Measurements from ENCODE around the gene EMC9.

EMC9 gene

DNA sequence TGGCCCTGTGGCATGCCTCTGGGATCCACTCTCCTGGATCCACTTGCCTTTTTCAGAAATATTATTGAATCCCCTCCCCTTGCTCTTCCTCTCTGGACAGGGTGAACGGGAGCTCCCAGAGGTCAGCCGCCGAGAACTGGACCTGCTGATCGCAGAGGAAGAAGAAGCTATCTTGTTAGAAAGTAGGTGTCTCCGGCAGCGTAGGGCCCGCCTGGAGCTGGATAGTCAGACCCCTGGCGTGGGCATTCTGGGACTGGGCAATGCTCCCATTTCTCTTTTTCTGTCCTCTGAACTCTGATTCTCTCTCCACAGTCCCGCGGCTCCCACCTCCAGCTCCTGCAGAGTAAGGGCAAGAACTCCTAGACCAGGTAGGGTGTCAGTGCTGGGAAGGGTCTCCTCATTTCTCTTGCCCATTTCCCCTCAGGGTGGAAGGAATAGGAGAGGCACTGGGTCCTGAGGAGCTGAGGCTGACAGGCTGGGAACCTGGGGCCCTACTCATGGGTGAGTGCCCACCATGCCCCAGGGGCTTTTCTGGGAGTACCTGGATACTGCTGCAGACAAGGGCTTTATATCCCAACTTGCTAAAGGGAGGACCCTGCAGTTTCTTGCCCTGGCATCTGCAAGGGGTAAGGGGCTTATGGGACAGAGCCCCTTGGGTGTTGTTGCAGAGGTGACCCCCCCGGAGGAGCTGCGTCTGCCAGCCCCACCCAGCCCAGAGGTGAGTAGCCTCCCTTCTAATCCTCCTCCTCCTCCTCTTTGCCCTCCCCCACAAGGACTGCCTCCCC is 35.8 kb upstream of the EMC9 start:
- DNase-seq (ENCODE audit: low read depth in 2 of 3, low spot score in 2 of 3): no peak

DNA sequence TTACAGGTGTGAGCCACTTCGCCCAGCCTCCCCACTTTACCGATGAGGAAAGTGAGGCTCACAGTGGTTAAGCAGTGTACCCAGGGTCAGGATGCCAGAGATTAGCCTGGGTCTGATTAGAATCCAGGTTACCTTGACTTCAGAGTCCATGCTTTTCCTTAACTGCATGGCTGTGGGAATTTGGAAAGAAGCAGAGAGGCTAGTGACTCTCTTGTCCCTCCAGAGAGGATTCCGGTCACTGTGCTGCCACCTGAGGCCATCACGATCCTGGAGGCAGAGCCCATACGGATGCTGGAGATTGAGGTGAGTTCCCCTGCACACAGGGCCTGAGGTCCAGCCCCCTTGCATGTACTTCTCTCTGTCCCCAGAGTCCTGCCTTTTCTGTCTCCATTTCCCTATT is 35.2 kb upstream of the EMC9 start:
- no peak for DNase-seq (ENCODE audit: low read depth in 2 of 3, low spot score in 2 of 3)

DNA sequence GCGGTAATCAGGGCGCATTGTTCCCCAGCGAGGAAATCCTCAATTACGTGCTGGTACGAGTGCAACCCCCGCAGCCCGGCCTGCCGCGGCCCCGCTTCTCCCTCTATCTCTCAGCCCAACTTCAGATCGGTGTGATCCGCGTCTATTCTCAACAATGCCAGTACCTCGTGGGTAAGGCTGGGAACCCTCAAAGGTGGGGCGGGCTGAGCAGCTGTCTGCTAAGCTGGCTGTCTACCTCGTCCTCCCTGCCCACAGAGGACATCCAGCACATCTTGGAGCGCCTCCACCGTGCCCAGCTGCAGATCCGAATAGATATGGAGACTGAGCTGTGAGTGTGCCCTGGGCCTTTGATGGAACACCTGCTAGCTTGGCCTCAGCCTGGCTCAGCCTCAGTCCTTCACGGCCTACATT is 31.5 kb upstream of the EMC9 start:
- no peak for DNase-seq (ENCODE audit: low read depth in 2 of 3, low spot score in 2 of 3)

DNA sequence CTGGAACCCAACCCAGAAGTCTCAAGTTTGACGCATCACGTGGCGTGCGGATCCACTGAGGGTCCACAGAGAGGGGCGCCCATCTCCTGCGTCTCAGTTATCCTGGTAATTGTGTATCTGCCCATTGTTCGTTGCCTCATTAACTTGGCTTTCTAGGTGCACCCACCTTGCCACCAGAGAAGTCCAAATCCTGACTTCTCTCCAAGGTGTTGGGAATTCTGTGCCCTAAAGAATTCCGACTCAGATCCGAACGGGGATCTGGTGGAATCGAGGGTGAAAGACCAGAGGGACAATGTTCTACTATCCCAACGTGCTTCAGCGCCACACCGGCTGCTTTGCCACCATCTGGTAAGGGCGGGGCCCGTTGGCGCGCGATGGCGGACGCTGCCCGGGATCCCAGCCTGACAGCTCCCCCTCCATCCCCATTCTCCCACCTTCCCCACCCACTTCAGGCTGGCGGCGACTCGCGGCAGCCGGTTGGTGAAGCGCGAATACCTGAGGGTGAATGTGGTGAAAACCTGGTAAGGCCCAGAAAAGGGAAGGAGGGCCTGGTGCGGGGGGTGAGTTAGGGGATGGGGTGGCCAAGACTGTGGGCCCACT is 31.0 kb upstream of the EMC9 start:
- DNase-seq (ENCODE audit: low read depth in 2 of 3, low spot score in 2 of 3): no peak

DNA sequence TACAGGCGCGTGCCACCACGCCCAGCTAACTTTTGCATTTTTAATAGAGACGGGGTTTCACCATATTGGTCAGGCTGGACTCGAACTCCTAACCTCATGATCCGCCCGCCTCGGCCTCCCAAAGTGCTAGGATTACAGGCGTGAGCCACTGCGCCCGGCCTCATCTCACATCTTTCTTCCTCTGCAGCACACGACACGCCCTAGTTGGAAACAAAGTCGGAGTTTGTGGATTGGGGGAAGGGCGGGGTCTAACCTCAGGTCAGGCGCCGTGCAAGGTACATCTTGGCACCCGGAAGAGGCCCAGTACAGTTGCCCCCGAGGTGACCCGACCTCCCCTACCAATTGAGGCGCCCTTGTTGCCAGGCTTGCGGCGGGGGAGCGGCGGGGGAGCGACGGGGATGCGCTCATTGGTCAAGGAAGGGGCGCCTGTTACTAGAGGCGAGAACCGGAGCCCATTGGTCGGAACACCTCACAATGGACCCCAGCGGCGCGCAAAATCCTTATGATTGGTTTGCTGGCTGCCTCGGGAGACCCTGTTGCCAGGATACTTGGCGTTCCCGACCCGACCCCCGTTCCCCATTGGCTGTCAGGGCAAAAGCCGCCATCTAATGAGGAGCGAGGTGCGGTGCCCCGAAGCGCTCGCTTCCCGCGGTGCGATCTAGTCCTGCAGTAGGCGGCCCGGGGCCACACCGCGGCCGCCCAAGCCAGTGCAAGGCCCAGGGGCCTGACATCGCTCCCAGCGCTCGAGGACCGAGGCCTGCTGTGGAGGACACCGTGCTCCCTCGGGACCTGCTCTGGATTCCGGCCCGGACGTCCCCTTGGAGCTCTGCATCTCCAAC is 30.2 kb upstream of the EMC9 start, which contains the start of gene REC8:
REC8 (plus strand) TSS at position 659 of the 839 bp plus-strand sequence. CDS start 473 bp downstream, outside the sequence.
- peak; percentile 41 to 70 (median 50) for DNase-seq (ENCODE audit: low read depth in 2 of 3, low spot score in 2 of 3)

DNA sequence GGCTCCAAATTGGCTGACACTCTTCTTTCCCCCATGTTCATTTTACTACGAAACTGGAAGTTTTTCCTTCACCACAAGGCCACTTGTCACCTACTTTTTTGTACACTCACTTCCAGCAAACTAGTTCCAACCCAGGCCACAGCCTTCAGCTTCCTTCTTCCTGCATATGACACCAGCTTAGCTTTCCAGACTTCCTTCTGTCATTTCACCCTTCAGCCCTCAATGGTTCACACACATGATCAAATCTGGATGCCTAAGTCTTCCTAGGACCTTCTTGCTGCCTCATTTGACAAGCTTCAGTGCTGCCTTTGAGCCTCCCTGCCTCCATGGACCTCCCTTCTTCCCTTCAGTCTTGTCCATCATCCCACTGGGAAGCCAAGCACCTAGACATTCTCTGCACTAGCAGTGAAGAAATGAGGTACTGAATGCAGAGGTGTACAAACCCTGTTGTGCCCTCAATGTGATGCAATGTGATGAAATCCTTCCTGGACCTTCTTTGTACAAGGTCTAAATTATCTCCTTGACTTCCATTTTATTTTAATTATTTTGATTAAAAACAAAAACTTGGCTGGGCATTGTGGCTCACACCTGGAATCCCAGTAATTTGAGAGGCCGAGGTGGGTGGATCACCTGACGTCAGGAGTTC is 26.2 kb upstream of the EMC9 start:
- no peak for DNase-seq (ENCODE audit: low read depth in 2 of 3, low spot score in 2 of 3)

DNA sequence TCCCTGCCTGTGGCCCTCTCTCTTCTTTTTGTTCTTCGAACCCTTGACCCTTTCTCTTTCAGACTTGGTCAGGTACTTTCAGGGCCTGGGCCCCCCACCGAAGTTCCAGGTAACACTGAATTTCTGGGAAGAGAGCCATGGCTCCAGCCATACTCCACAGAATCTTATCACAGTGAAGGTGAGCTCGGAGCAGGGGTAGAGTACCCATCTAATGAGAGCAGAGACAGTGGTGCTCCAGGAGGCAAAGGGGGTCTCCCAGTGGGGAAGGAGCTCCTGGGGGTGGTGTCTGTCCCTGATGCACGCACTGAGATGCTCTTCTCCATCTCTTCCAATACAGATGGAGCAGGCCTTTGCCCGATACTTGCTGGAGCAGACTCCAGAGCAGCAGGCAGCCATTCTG is 24.4 kb upstream of the EMC9 start:
- DNase-seq (ENCODE audit: low read depth in 2 of 3, low spot score in 2 of 3): no peak

DNA sequence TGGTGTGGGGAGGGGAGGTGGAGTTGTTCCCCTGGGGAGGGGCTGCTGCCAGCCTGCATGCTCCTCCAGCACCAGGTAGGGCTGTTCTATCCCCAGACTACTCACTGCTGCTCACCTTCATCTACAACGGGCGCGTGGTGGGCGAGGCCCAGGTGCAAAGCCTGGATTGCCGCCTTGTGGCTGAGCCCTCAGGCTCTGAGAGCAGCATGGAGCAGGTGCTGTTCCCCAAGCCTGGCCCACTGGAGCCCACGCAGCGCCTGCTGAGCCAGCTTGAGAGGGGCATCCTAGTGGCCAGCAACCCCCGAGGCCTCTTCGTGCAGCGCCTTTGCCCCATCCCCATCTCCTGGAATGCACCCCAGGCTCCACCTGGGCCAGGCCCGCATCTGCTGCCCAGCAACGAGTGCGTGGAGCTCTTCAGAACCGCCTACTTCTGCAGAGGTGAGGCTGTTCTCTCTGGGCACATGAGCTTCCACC is 23.2 kb upstream of the EMC9 start:
- no peak for DNase-seq (ENCODE audit: low read depth in 2 of 3, low spot score in 2 of 3)

DNA sequence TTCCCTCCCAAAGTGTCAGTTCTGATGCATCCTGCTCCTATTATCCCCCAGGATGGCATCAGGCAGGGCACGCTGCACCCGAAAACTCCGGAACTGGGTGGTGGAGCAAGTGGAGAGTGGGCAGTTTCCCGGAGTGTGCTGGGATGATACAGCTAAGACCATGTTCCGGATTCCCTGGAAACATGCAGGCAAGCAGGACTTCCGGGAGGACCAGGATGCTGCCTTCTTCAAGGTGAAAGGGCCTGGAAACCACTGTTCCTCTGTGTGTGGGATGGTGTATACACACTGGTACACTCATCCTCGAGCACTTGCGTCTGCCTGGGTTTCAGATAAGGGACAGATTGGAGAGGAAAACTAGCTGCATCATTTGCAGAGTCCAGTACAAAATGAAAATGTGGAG is 20.7 kb upstream of the EMC9 start:
- DNase-seq (ENCODE audit: low read depth in 2 of 3, low spot score in 2 of 3): no peak

DNA sequence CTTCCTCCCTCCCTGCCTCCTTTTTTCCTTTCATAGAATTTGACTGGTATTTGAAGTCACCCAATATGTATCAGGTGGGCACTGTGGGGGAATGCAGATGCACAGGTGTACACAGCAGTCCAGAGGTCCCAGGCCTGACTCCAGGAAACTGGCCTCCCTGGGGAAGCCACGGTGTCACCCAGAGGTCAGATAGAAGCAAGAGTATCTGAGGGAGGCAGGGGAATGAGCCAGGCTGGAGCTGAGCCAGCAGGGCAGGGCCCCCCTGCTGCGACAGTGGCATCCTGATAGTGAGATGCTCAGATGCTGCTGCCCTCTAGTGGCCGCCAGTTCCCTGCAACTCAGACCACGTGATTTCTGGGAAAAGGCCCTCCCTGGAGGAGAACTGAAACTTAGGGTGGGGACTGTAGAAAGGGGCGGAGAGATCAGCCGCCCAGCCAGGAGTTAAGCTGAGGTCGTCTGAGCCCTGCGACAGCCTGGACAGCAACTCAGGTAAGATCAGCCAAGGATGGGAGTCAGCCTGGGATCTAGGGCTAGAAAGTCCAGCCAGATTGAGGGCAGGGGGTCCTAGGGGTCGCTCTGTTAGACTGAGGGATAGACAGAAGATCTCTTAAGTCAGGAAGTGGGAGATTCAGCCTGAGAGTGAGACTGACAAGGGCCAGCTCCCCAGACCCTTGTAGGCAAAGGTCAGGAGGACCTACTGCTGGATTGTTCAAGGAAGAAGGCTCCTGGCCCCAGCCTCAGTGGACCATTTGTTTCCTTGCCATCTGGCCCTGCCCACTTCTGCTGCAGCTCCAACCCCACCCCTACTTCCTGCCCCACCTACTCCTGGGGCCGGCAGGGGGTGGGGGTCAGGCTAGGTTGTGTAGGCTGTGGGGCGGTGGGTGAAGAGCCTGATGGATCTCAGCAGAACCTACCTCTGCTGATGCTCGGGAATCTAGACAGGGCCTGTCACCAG is 19.7 kb upstream of the EMC9 start, which contains the start of gene IRF9:
IRF9 (plus strand) TSS at position 416 of the 955 bp plus-strand sequence. CDS start 880 bp downstream, outside the sequence.
- peak; percentile 92 to 100 (median 98) for DNase-seq (ENCODE audit: low read depth in 2 of 3, low spot score in 2 of 3)

DNA sequence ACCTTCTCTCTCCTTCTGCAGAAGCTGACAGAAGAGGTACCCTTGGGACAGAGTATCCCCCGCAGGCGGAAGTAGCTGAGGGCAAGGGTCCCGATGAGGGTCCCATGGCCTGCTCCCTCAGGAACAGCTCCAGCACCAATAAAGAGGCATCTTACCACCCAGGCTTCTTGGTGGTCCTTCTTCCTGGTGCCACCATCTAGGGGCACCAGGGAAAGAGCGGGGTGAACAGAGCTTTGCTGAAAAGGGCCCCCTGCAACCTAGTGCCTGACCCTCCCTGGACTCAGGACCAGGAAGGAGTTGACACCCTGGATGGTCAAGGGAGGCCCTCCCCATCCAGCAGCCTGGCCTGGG is 19.1 kb upstream of the EMC9 start:
- no peak for DNase-seq (ENCODE audit: low read depth in 2 of 3, low spot score in 2 of 3)

DNA sequence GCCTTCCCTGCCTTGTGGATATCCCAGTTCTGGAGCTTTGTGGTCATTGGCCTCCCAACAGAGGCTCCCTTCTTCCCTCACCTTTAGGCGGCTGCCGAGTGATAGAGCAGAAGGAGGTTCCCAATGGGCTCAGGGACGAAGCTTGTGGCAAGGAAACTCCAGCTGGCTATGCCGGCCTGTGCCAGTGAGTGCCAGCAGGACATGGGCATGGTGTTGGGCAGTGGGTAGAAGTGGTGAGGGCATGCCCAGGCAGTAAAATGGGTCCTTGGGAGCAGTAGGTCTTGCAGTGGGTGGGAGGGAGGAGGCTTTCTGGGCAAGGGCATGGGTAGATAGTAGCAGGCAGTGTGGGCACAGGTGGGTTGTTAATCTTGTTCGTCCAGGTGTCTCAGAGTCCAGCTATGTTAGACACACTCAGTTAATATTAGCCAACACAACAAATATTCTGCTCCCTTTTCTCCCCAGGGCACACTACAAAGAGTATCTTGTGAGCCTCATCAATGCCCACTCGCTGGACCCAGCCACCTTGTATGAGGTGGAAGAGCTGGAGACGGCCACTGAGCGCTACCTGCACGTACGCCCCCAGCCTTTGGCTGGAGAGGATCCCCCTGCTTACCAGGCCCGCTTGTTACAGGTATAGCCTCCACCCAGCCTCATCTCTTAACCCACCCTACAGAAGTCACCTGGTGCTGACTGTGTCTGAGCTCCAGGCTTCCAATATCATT is 18.5 kb upstream of the EMC9 start:
- DNase-seq (ENCODE audit: low read depth in 2 of 3, low spot score in 2 of 3): no peak

DNA sequence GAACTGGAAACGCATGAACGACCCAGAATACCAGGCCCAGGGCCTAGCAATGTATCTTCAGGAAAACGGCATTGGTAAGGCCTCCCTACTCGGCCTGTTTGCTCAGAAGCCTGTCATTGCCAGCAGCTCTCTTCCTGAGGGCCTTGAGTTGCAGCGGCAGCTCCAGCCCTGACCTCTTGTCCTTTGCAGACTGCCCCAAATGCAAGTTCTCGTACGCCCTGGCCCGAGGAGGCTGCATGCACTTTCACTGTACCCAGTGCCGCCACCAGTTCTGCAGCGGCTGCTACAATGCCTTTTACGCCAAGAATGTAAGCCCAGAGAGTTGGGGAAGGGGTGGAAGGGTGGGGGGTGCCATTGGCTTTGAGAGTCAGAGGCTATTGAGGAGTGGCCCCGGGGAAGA is 15.9 kb upstream of the EMC9 start:
- DNase-seq (ENCODE audit: low read depth in 2 of 3, low spot score in 2 of 3): no peak

DNA sequence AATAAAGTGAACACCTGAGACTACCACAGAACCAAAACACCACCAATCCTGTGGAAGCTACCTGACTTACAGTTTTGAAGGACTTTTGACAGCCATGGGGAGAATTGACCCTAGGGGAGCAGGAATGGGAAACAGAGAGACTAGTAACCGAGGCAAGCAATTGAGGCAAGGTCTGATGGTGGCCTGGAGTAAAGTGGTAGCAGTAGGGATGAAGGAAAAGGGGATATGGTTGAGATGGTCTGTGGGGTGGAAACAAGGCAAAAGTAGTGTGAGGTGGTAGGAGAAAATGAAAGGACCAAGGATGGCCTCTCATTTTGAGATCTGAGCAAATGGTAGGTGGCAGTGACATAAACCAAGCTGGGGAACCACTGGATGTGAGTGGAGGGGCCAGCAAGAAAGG is 15.4 kb upstream of the EMC9 start:
- no peak for DNase-seq (ENCODE audit: low read depth in 2 of 3, low spot score in 2 of 3)

DNA sequence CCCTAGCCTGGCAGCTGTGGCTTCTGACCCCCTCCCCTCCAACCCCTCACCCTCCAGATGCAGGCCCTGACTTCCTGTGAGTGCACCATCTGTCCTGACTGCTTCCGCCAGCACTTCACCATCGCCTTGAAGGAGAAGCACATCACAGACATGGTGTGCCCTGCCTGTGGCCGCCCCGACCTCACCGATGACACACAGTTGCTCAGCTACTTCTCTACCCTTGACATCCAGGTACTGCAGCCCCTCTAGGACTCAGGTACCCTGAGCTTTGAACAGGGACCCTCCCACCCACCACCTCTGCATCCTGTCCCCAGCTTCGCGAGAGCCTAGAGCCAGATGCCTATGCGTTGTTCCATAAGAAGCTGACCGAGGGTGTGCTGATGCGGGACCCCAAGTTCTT is 13.7 kb upstream of the EMC9 start:
- no peak for DNase-seq (ENCODE audit: low read depth in 2 of 3, low spot score in 2 of 3)

DNA sequence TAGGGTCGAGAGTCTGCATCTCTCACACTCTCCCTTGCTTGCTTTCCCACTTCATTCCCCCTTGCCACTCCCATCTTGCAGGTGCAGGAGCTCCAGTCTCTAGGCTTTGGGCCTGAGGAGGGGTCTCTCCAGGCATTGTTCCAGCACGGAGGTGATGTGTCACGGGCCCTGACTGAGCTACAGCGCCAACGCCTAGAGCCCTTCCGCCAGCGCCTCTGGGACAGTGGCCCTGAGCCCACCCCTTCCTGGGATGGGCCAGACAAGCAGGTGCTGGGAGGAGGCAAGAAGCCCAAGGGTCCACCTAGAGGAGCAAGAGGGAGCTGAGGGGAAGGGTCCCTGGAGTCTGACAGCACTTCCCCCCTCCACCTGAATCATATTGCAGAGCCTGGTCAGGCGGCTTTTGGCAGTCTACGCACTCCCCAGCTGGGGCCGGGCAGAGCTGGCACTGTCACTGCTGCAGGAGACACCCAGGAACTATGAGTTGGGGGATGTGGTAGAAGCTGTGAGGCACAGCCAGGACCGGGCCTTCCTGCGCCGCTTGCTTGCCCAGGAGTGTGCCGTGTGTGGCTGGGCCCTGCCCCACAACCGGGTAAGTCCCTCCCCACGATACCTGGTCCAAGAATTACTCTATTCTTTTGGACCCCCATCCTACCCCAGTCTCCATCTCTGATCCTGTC is 10.2 kb upstream of the EMC9 start:
- no peak for DNase-seq (ENCODE audit: low read depth in 2 of 3, low spot score in 2 of 3)

DNA sequence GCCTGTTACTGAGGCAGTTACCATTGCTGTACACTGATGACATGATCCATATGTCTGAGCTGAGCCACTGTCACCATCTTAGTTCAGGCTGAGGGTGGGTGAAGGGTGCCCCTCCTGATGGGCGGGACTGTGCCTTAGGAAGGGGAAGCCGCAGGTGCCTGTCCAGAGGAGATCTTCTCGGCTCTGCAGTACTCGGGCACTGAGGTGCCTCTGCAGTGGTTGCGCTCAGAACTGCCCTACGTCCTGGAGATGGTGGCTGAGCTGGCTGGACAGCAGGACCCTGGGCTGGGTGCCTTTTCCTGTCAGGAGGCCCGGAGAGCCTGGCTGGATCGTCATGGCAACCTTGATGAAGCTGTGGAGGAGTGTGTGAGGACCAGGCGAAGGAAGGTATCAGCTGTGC is 9.6 kb upstream of the EMC9 start:
- no peak for DNase-seq (ENCODE audit: low read depth in 2 of 3, low spot score in 2 of 3)

DNA sequence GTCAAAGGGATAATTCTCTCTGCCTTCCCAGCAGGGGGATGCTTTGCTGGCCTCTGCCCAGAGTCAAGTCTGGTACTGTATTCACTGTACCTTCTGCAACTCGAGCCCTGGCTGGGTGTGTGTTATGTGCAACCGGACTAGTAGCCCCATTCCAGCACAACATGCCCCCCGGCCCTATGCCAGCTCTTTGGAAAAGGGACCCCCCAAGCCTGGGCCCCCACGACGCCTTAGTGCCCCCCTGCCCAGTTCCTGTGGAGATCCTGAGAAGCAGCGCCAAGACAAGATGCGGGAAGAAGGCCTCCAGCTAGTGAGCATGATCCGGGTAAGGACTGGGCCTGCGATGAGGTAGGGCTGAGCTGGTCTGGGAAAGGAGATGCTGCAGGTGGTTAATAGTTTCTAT is 9.2 kb upstream of the EMC9 start:
- no peak for DNase-seq (ENCODE audit: low read depth in 2 of 3, low spot score in 2 of 3)

DNA sequence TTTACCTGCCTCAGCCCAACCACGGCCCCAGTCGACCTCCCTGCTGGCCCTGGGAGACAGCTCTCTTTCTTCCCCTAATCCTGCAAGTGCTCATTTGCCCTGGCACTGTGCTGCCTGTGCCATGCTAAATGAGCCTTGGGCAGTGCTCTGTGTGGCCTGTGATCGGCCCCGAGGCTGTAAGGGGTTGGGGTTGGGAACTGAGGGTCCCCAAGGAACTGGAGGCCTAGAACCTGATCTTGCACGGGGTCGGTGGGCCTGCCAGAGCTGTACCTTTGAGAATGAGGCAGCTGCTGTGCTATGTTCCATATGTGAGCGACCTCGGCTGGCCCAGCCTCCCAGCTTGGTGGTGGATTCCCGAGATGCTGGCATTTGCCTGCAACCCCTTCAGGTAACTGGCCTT is 8.7 kb upstream of the EMC9 start:
- DNase-seq (ENCODE audit: low read depth in 2 of 3, low spot score in 2 of 3): no peak
